GM18870 (cell line): ENCODE data around the gene SHB.
A peak's percentile ranks its signal among the peaks of the same experiment; 100 is the strongest.

Experiments
- ATAC-seq: cut with Tn5 transposase; IDR thresholded peaks from one replicate; pipeline ENCODE4 v1.9.1; 2021; ENCODE audit warnings: moderate library complexity; ENCODE audit not compliant: unreplicated experiment

The SHB gene

DNA sequence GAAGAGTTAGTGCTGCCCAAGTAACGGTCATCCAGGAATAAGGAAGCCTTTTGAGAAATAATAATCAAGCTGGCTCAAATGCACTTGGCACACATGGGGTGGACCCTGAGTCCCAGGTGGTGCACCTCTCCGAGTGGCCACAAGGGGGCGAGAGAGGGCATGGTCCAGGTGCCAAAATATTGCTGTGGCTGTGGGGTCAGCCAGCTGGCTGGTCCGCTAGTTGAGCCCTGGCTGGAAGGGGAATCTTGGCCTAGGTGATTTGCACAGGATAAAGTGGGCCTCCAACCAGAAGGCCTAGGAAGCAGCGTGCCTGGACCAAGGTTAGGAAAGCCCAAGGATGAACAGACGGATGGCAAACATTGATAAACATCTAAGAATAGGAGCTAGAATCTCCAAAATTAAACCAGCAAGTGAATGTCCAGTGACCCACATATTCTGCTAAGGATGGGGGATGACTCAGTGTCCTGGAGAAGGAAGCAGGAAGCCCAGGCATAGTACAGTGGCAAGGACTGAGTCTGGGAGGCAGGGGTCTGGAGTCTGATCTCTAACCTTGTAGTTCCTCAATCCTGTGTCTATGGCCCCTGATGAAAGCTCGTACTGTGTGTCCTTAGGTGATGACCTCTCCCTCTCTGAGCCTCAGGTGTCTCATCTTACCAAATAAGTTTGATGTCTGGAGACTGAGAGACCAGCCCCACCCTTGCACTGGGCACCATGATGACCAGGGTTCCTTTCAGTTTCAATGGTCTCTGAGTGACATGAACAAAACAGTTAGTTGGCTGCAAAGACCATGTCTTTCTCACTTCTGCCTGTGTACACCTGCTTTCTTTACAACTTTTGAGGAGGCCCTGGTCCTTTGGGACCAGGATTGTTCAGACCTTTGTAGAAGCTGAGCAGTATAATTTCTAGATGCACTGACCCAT lies 19.2 kb upstream of the SHB start:
- no peak for ATAC-seq

DNA sequence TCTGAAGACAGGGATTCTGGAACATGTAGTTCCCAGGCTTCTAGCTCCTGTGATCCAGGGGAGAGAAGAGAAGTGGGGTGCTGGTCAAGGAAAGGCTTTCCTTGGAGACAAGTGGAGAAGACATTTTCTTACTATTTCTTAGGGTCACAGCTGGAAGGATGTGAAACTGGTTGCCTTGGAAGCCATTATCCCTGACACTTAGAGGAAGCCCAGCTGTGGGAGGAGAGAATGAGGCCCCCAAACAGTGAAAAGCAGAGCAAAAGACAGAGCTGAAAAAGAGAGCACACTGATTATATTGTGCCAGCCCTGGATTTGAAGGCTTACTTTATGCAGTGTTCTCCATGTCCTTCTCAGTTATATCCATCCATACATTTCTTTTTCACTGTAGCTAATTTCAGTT lies 17.5 kb upstream of the SHB start:
- no peak for ATAC-seq

DNA sequence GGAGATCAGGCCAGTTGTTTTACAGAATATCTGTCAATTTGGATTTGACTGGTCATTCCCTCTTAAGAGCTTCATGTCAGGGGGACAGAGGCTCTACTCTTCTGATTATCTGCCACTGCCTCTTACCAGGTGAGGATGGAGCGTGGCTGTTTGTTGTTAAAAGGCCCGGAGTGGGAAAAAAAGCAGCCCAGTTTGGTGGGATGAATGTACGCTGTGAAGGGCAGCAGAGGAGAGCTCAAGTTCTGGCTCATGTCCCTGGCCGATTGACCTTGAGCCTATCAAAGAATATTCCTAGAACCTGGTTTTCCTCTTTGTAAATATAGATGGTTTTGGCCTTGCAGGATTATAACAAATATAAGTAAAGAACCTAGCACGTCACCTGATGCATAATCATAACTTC lies 16.3 kb upstream of the SHB start:
- no peak for ATAC-seq

- no peak for ATAC-seq
Observed at GRCh38 chr9:38084556-38084880, 15.5 kb upstream of the SHB start.

GRCh38 chr9:38083858-38084555 lies 15.0 kb upstream of the SHB start:
- no peak for ATAC-seq

GRCh38 chr9:38082446-38083287 lies 13.6 kb upstream of the SHB start:
- no peak for ATAC-seq

DNA sequence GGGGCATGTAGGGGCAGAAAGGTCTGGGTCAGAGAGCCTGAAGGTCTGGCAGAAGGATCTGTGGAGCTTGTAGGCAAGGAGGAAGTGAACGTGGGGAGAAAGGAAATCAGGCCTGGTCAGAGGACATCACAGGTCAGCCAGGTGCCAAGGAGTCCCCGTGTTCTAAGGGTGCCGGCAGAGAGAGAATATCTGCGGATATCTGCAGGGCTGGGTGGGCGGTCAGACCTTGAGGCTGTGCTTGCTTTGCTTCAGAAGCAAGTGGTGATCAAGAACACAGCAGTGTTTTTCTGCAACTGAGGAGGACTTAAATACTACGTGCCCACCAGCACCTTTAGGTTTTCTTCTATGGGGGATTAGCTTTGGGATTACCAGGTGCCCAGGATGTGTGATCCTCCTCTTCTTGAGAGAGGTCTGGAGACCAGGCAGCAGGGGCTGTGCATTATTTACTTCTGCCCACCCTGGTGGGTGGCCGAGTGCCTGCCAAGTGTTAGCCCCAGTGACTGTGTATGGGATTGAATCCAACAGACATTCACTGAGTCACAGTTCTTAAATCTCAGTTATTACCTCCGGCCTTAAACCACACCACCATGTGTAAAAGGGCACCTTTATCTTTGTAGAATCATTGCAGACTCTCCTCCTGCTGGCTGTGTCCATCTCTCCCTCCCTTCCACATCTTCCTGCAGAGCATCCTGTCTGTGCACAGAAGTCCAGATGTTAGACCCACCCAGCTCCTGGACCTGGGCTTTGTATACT lies 12.5 kb upstream of the SHB start:
- ATAC-seq, result no peak

- ATAC-seq, result no peak
Observed at GRCh38 chr9:38079461-38080031, 10.5 kb upstream of the SHB start.

GRCh38 chr9:38075272-38075671 lies 6.2 kb upstream of the SHB start:
- ATAC-seq, result no peak

DNA sequence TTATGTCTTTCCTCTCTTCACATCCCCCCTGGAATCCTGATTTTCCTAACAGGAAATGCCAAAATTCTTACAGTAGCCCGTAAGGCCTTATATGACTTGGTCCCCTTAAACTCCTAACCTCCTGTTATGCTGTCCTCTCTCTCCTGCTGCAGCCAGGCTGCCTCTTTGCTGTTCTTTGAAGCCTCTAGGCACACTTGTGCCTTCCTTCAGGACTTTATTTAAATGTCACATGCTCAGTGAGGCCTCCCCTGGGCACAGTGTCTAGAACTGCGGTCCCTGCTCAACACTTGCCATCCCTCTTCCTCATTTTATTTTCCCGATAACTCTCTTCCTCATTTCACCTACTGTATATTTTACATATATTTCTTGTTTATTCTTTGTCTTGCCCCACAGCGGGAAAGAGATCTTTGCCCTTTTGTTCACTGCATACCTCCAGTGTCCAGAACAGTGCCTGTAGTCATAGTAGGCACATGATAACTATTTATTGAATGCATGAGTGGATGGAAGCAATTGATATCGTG lies 5.5 kb upstream of the SHB start:
- no peak for ATAC-seq

DNA sequence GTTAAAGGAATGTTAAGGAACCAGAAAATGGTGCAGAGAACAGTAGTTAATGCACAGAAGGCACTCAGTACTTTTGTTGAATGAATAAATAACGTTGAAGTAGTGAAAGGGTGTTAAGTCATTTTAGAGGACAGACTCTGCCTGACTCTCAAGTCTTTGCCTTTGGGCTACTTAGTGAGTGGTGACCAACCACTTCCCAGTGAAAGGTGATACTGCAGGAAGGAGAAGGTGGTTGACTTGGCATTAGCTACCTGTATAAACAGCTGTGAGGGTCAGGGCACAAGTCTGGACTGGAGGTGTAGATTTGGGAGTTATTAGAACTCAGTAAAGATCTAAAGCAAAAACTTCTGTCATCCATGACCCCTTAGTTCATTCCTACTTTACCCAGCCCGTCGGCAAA lies 4.9 kb upstream of the SHB start:
- no peak for ATAC-seq

DNA sequence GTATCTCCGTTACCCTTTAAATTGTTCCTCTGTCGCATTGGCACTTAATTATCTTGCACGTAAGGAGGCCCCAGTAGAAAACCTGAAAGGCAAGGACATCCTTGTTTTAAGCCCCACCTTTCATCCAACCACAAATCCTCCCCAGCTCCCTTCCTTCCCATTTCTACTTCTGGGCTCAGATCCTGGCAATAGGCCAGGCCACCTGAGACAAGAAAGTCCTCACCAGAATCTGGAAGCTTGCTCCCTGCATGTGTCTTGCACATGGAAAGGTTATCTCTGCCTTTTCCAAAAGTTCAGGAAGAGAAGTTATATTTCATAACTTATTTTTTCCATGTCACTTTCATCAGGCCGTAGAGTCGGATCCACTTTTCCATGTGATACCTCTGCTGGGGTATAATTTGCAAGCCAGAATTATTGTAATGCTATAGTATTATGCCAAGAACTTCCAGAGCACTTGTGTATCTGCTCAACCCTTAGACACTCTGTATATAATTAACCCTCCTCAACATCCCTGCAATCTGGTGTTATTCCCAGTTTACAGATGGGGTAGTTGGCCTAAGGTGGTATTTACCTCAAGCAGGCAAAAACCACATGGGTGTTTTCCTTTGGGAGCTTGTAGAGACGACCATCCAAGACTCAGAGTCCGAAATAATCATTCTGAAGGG lies 2.6 kb upstream of the SHB start:
- no peak for ATAC-seq

DNA sequence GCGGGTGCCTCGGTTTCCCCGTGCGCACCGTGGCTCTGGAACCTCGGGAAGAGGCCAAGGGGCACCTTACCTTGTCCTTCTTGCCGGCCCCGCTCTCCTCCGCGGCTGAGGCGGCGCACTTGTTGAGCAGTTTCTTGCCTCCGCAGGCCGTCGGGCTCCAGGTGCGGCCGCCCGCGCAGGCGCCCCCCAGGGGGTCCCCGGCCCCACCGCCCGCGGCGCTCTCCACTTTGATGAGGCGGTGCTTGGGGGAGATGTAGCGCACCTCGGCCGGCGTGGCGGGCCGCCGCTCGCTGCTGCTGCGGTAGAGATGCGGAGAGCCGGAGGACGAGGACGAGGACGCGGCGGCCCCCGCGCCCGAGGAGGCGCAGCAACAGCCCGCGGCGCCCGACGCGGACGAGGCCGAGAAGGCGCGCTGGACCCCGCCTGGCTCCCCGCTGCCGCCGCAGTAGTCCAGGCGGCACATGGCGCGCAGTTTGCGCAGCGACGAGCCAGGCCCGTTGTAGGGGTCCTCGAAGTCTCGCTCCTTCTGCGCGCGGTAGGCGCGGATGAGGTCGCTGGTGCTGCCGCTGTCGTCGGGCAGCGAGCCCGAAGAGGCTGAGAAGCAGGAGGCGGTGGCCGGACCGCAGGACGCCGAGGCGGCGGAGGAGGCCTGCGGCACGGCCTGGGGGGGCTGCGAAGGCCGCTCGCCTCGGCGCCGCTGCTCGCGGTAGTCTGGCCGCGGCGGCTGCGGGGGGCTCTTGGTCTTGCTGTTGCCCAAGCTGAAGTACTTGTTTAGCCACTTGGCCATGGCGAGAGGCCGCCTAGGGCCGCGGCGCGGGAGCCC lies 957 bp downstream of the SHB start:
- ATAC-seq, result no peak

DNA sequence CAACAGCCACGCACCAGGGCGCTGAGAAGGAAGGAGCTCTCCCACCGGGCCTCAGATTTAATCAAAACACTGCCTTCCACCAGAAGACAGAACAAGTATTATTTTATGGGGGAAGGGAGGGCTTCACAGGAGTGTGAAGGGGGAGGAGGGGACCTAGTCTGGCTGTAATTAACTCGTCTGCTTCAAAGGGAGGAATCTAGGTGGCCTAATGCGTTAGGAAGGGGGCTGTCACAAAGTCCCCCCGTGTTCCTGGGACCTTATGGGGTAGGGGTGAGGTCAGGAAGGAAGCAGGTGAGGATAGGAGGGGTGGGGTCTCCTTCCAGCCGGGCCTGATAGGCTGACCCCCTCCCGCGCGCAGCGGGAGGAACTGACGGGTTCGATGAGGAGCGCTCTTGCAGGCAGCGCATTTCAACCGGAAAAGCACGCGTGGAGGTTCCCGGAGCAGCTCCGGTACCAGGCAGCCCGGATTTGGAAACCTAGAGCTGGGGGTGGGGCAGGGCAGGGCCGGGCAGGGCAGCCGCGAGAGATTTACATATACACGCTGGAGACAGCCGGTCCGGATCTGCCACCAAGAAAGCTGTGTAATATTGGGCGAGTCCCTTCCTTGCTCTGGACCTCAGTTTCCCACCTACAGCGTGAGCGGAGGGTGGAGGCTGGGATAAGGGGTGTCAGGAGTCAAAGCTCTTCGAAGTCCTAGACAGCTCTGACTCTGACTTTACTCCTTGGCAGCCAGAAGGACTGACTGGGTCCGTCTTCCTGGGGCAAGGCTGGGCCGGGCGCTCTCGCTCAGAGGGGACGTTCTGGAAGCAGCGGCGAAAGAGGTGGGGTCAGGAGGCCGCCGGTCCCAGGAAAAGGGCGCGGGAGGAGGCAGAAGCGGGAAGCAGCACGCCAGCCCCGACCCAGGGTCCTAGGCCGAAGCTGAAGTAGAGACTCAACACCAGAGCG lies 1.8 kb downstream of the SHB start:
- no peak for ATAC-seq

GRCh38 chr9:38066197-38066913 lies 2.7 kb downstream of the SHB start:
- ATAC-seq, result no peak

DNA sequence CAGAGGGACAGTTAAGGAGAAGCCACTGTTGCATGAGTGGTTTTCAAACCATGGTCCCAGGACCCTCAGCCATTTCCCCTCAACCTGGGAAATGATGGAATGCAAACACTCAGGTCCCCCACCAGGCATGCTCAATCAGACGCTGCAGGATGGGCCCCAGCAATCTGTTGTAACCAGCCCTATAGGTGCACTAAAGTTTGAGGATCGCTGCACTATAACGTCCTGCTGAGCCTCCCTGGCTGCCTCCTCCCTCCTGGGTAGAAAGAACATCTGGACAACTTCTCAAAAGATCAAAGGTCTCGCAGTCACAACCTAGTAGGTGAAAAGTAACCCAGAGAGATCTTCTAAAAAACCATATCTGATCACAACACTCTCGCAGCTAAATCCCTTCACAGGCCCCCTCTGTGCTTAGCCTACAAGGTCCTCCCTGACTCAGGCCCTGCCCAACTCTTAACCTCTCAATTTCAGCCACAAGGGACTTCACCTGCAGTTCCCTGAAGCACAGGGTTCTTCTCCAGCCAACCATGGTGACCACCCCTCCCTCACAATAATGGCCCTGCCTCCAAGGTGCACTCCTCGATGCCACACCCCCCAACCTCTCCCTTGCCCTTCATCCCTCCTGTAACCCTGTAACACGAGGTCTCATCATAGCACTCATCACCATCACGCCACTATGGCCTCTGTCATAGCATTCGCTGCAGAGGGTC lies 3.5 kb downstream of the SHB start:
- peak; percentile 52 for ATAC-seq
